Type B pancreatic cell (in vitro differentiated cells): Measurements from ENCODE around the gene SNAP25. TPM values are rescaled to one million over a fixed set of nuclear protein-coding genes. Genes with fewer than 3 reads are reported as not detected.

ENCODE experiments used
- DNase-seq: peaks from one replicate; pipeline ENCODE4 v3.0.0; 2021; ENCODE audit warnings: mixed read lengths; ENCODE audit not compliant: unreplicated experiment; ENCODE audit errors: extremely low spot score
- H3K27ac Mint-ChIP-seq: 2 replicates; pipeline ENCODE4 v1.8.0; 2021; ENCODE audit warnings: mild to moderate bottlenecking, mixed read lengths
- H3K27me3 Mint-ChIP-seq: 2 replicates; pipeline ENCODE4 v1.8.0; 2021; ENCODE audit warnings: mixed read lengths
- H3K36me3 Mint-ChIP-seq: 2 replicates; pipeline ENCODE4 v1.8.0; 2021; ENCODE audit warnings: mixed read lengths
- H3K4me1 Mint-ChIP-seq: one replicate; pipeline ENCODE4 v1.8.0; 2021; ENCODE audit warnings: mixed read lengths; ENCODE audit not compliant: unreplicated experiment
- H3K4me3 Mint-ChIP-seq: 2 replicates; pipeline ENCODE4 v1.8.0; 2021; ENCODE audit warnings: mild to moderate bottlenecking, mixed read lengths
- H3K9me3 Mint-ChIP-seq: 2 replicates; pipeline ENCODE4 v1.8.0; 2021; ENCODE audit warnings: mixed read lengths
- CTCF ChIP-seq: fragments of 200-600 bp; sonication (generic); conservative IDR thresholded peaks from 2 replicates; pipeline ENCODE4 v1.5.0; 2021; ENCODE audit warnings: antibody characterized with exemption, mild to moderate bottlenecking
- total RNA-seq: library from RNA; stranded (reverse); gene quantifications from 2 replicates; pipeline ENCODE4 v1.2.1, GENCODE V29; 2021; ENCODE audit warnings: low replicate concordance

The SNAP25 gene
- total RNA-seq, 1 donor from 2014 or later = 12.5 TPM

GRCh38 chr20:10313215-10313614 is 94.6 kb downstream of the SNAP25 start:
- Mint-ChIP-seq H3K36me3 (peaks cover 6% of the 10 kb centered on the region), H3K4me1 (peaks cover 20% of the 10 kb centered on the region), H3K4me3 (no peak overlapping the region), H3K9me3 (no peaks in the 10 kb centered on the region), H3K27me3 (peaks cover 24% of the 10 kb centered on the region), H3K27ac (no peak overlapping the region)
- no peak for TF ChIP-seq CTCF
- no peak for DNase-seq

- DNase-seq = no peak
- no peak overlapping the region for H3K27ac Mint-ChIP-seq
- no peak overlapping the region for H3K4me3 Mint-ChIP-seq
- no peak for TF ChIP-seq CTCF
- peaks cover 3% of the 10 kb centered on the region for H3K36me3 Mint-ChIP-seq
- no peaks in the 10 kb centered on the region for H3K9me3 Mint-ChIP-seq
- peaks cover 24% of the 10 kb centered on the region for H3K27me3 Mint-ChIP-seq
- H3K4me1 Mint-ChIP-seq = peaks cover 20% of the 10 kb centered on the region
These were observed 95.1 kb downstream of the SNAP25 start for GRCh38 chr20:10313701-10314100.

- H3K36me3 Mint-ChIP-seq = no peaks in the 10 kb centered on the region
- no peaks in the 10 kb centered on the region for H3K9me3 Mint-ChIP-seq
- no peak for DNase-seq
- H3K27me3 Mint-ChIP-seq = peaks cover 24% of the 10 kb centered on the region
- TF ChIP-seq CTCF = no peak
- no peak overlapping the region for H3K4me3 Mint-ChIP-seq
- H3K4me1 Mint-ChIP-seq = peaks cover 20% of the 10 kb centered on the region
- no peak overlapping the region for H3K27ac Mint-ChIP-seq
These were observed 95.6 kb downstream of the SNAP25 start for GRCh38 chr20:10314198-10314597.

- Mint-ChIP-seq H3K27me3 (peaks cover 20% of the 10 kb centered on the region), H3K36me3 (no peaks in the 10 kb centered on the region), H3K9me3 (no peaks in the 10 kb centered on the region), H3K4me1 (peaks cover 20% of the 10 kb centered on the region), H3K4me3 (no peak overlapping the region), H3K27ac (no peak overlapping the region)
- no peak for TF ChIP-seq CTCF
- no peak for DNase-seq
These were observed 96.5 kb downstream of the SNAP25 start for GRCh38 chr20:10315138-10315537.

GRCh38 chr20:10316582-10316981 is 98.0 kb downstream of the SNAP25 start:
- H3K4me1 Mint-ChIP-seq = peaks cover 20% of the 10 kb centered on the region
- peaks cover 18% of the 10 kb centered on the region for H3K27me3 Mint-ChIP-seq
- H3K27ac Mint-ChIP-seq = no peak overlapping the region
- peak; percentile 31 for TF ChIP-seq CTCF
- no peaks in the 10 kb centered on the region for H3K36me3 Mint-ChIP-seq
- no peak for DNase-seq
- H3K4me3 Mint-ChIP-seq = no peak overlapping the region
- H3K9me3 Mint-ChIP-seq = no peaks in the 10 kb centered on the region
